ENCODE data around the gene ZNF587B.

GRCh38 chr19:57819475-57820148, 10.5 kb upstream of the ZNF587B start:
- TF ChIP-seq CTCF (IDR thresholded peaks at IDR 0.05): peak; percentile 21; the same call in 1 of the 2 replicates
- TF ChIP-seq ZFX (IDR thresholded peaks at IDR 0.05; ENCODE audit: borderline replicate concordance): no peak

Data from 22Rv1 (cell line).